ENCODE results near the gene TMEFF2.
"Not testable (repeated sequence)": the region's sequence is repeated elsewhere in the genome, so short reads cannot be mapped to it uniquely, and the experiment has no call there.

The TMEFF2 gene

GRCh38 chr2:192166946-192167345, 27.8 kb downstream of the TMEFF2 start:
- DNase-seq: no peak

- no peak for DNase-seq
Measured at GRCh38 chr2:192165842-192166241, 28.9 kb downstream of the TMEFF2 start.

- DNase-seq: peak in 1 of 2 experiments; percentile 67
Measured at GRCh38 chr2:192162392-192163042, 32.2 kb downstream of the TMEFF2 start.

- no peak for DNase-seq
Measured at GRCh38 chr2:192161656-192162290, 33.0 kb downstream of the TMEFF2 start.

GRCh38 chr2:192159736-192160135, 35.0 kb downstream of the TMEFF2 start:
- DNase-seq: no peak

GRCh38 chr2:192159208-192159607, 35.5 kb downstream of the TMEFF2 start:
- no peak for DNase-seq

- DNase-seq: no peak
Measured at GRCh38 chr2:192157776-192158175, 37.0 kb downstream of the TMEFF2 start.

- DNase-seq: no peak
Measured at GRCh38 chr2:192155511-192156118, 39.1 kb downstream of the TMEFF2 start.

GRCh38 chr2:192153561-192153960, 41.2 kb downstream of the TMEFF2 start:
- no peak for DNase-seq

GRCh38 chr2:192151853-192152252, 42.9 kb downstream of the TMEFF2 start:
- no peak for DNase-seq

- DNase-seq: no peak
Measured at GRCh38 chr2:192150166-192150565, 44.6 kb downstream of the TMEFF2 start.

GRCh38 chr2:192148620-192149321, 46.0 kb downstream of the TMEFF2 start:
- DNase-seq: no peak

GRCh38 chr2:192148241-192148619, 46.5 kb downstream of the TMEFF2 start:
- DNase-seq: no peak

GRCh38 chr2:192146069-192147015, 48.4 kb downstream of the TMEFF2 start:
- peak in 1 of 2 experiments; percentile 33 for DNase-seq

- DNase-seq: no peak
Measured at GRCh38 chr2:192145496-192145895, 49.2 kb downstream of the TMEFF2 start.

- DNase-seq: no peak
Measured at GRCh38 chr2:192140236-192140839, 54.4 kb downstream of the TMEFF2 start.

- DNase-seq: no peak
Measured at GRCh38 chr2:192139813-192140212, 54.9 kb downstream of the TMEFF2 start.

- DNase-seq: no peak
Measured at GRCh38 chr2:192137451-192137850, 57.3 kb downstream of the TMEFF2 start.

GRCh38 chr2:192132604-192133003, 62.1 kb downstream of the TMEFF2 start:
- DNase-seq: not testable (repeated sequence)

- not testable (repeated sequence) for DNase-seq
Measured at GRCh38 chr2:192130312-192130711, 64.4 kb downstream of the TMEFF2 start.

- no peak for DNase-seq
Measured at GRCh38 chr2:192128655-192129054, 66.1 kb downstream of the TMEFF2 start.

- DNase-seq: no peak
Measured at GRCh38 chr2:192127434-192127833, 67.3 kb downstream of the TMEFF2 start.
